ENCODE measurements around the gene TMEM31. TPM values are rescaled to one million over a fixed set of nuclear protein-coding genes. Genes with fewer than 3 reads are reported as not detected.

The TMEM31 gene
- total RNA-seq, 6 experiments from 2014 or later: 0.37 TPM; not detected in 5

GRCh38 chrX:103716962-103717361 is 6.3 kb downstream of the TMEM31 start:
- Histone ChIP-seq H3K27me3 (no peaks in the 10 kb centered on the region), H3K27ac (no peak overlapping the region), H3K4me3 (no peak overlapping the region), H3K9me3 (no peaks in the 10 kb centered on the region), H3K36me3 (no peaks in the 10 kb centered on the region), H3K4me1 (no peaks in the 10 kb centered on the region)
- WGBS (ENCODE audit: insufficient coverage, low coverage, low lambda C conversion rate, missing lambda C conversion rate): 70% methylated on average over 2 of the region's 2 CpGs
- DNase-seq (no peak), ATAC-seq (no peak)
- TF ChIP-seq POLR2A (IDR thresholded peaks at IDR 0.05): no peak
- TF ChIP-seq, protein P1, sequence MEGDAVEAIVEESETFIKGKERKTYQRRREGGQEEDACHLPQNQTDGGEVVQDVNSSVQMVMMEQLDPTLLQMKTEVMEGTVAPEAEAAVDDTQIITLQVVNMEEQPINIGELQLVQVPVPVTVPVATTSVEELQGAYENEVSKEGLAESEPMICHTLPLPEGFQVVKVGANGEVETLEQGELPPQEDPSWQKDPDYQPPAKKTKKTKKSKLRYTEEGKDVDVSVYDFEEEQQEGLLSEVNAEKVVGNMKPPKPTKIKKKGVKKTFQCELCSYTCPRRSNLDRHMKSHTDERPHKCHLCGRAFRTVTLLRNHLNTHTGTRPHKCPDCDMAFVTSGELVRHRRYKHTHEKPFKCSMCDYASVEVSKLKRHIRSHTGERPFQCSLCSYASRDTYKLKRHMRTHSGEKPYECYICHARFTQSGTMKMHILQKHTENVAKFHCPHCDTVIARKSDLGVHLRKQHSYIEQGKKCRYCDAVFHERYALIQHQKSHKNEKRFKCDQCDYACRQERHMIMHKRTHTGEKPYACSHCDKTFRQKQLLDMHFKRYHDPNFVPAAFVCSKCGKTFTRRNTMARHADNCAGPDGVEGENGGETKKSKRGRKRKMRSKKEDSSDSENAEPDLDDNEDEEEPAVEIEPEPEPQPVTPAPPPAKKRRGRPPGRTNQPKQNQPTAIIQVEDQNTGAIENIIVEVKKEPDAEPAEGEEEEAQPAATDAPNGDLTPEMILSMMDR (IDR thresholded peaks at IDR 0.05): no peak
- intact Hi-C loops (cut with DNase I): no loop called here

DNA sequence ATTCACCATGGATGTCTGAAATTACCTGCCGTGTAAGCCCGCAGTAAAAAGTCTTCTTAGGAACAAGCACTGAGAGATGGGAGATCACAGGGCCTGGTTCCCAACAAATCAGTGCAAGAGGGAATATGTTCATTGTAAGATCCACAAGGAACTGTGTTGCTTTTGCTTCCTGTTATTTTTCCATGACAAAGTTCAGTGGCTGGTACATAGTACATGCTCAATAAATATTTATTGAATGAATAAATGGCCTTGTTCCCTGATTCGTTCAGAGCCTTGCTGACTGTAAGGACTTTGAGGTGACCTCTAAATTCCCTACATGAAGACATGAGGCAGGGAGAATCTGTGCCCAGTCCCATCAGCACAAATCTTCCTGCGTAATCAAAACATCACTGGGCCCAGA is 7.4 kb downstream of the TMEM31 start:
- Histone ChIP-seq H3K4me3 (no peak overlapping the region), H3K4me1 (no peaks in the 10 kb centered on the region), H3K36me3 (no peaks in the 10 kb centered on the region), H3K9me3 (no peaks in the 10 kb centered on the region), H3K27me3 (no peaks in the 10 kb centered on the region), H3K27ac (no peak overlapping the region)
- DNase-seq (no peak), ATAC-seq (no peak)
- intact Hi-C loops (cut with DNase I): no loop called here
- TF ChIP-seq, protein P1 (IDR thresholded peaks at IDR 0.05): no peak
- no peak for TF ChIP-seq POLR2A (IDR thresholded peaks at IDR 0.05)
- 71% methylated on average over 3 of the region's 4 CpGs for WGBS (ENCODE audit: insufficient coverage, low coverage, low lambda C conversion rate, missing lambda C conversion rate)

DNA sequence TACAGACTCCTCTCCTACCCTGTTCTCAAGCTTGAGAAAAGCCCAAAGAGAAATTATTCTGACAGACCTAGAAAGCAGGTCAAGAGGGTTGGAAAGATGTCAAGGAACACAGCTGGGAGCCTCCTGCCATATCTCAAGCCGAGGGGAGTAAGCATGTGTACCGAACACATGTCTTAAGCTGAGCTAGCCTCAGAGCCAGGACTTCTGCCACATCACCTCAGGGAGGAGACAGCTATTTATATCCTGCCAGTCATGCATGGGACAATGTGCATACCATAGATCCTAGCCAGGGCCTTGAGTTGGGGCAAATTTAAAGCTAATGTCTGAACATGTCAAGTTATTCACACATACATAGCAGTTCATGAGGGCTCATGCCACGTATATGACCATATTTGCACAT is 11.8 kb downstream of the TMEM31 start:
- H3K36me3 ChIP-seq: no peaks in the 10 kb centered on the region
- no peaks in the 10 kb centered on the region for H3K27me3 ChIP-seq
- no peak overlapping the region for H3K4me3 ChIP-seq
- DNase-seq (no peak), ATAC-seq (no peak)
- TF ChIP-seq POLR2A (IDR thresholded peaks at IDR 0.05): no peak
- TF ChIP-seq, protein P1 (IDR thresholded peaks at IDR 0.05): no peak
- no peak overlapping the region for H3K27ac ChIP-seq
- no peaks in the 10 kb centered on the region for H3K4me1 ChIP-seq
- WGBS (ENCODE audit: insufficient coverage, low coverage, low lambda C conversion rate, missing lambda C conversion rate): 61% methylated on average over 2 of the region's 3 CpGs
- no peaks in the 10 kb centered on the region for H3K9me3 ChIP-seq
- intact Hi-C loops (cut with DNase I): no loop called here

DNA sequence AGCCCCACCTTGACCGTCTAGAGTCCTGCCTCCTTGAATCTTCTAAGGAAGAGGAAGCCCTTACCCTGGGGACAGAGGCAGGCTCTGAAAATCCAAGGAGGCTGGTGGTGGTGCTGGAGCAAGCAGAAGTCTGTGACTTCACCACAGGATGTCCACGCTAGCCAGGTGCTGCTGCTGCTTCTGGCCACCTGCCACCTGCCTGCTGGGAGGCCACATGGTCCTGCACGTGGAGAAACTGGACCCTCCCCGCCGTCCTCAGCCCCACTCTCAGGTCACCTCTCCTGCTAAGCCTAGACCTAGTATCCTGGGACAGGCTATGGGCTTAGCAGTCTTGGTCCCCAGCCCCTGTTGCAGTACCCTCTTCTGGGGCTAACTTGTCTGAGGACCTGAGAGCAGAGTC is 15.8 kb downstream of the TMEM31 start:
- Histone ChIP-seq H3K36me3 (no peaks in the 10 kb centered on the region), H3K4me3 (no peak overlapping the region), H3K27me3 (no peaks in the 10 kb centered on the region), H3K4me1 (no peaks in the 10 kb centered on the region), H3K9me3 (no peaks in the 10 kb centered on the region), H3K27ac (no peak overlapping the region)
- WGBS (ENCODE audit: insufficient coverage, low coverage, low lambda C conversion rate, missing lambda C conversion rate): no CpG with 5 or more reads among the region's 5 CpGs
- no peak for TF ChIP-seq POLR2A (IDR thresholded peaks at IDR 0.05)
- TF ChIP-seq, protein P1 (IDR thresholded peaks at IDR 0.05): no peak
- ATAC-seq (peak in 1 of 4 donors; percentile 9), DNase-seq (no peak)
- intact Hi-C loops (cut with DNase I): no loop called here

- H3K4me3 ChIP-seq: no peak overlapping the region
- ATAC-seq (no peak), DNase-seq (no peak)
- H3K27me3 ChIP-seq: no peaks in the 10 kb centered on the region
- H3K9me3 ChIP-seq: no peaks in the 10 kb centered on the region
- TF ChIP-seq POLR2A (IDR thresholded peaks at IDR 0.05): no peak
- TF ChIP-seq, protein P1 (IDR thresholded peaks at IDR 0.05): no peak
- no peaks in the 10 kb centered on the region for H3K4me1 ChIP-seq
- no peaks in the 10 kb centered on the region for H3K36me3 ChIP-seq
- no peak overlapping the region for H3K27ac ChIP-seq
- intact Hi-C loops (cut with DNase I): no loop called here
- 50% methylated on average over 4 of the region's 4 CpGs for WGBS (ENCODE audit: insufficient coverage, low coverage, low lambda C conversion rate, missing lambda C conversion rate)
Measured at GRCh38 chrX:103727115-103727514, 16.4 kb downstream of the TMEM31 start.

Data from right lobe of liver (tissue), 6 donors.